K562 (cell line): ENCODE results near the gene COL5A1. TPM values are rescaled to one million over a fixed set of nuclear protein-coding genes. Genes with fewer than 3 reads are reported as not detected.

ENCODE experiments used
- microRNA-seq: library from miRNA; unstranded; fragments of <30 nt; microRNA quantifications from one replicate; pipeline ENCODE4, GENCODE V29; 2018; ENCODE audit warnings: borderline microRNAs expressed
- polyA plus RNA-seq, 8 experiments: library from polyadenylated mRNA; depleted of rRNA in 4 of 8; stranded (reverse) in 5 of 8; unstranded in 3 of 8; fragments of >200 nt; fragmentation: Nextera tagmentation in 2 of 8; fragmentation: Illumina TruSeq in 1 of 8; extraction: Ambion mirVana in 2 of 8; extraction: Trizol in 1 of 8; gene quantifications; 2 replicates each; pipeline versions ENCODE4 v1.2.1 to v1.2.3, GENCODE V29; 2011 to 2014; ENCODE audit warnings: inconsistent platforms in 1 of 8, missing spikeins in 1 of 8
- small RNA-seq: library from RNA; depleted of rRNA; stranded (forward); fragments of <200 nt; gene quantifications from one replicate; pipeline ENCODE3, GENCODE V24; 2014
- total RNA-seq, 7 experiments: library from RNA; depleted of rRNA in 6 of 7; stranded (reverse); fragments of >200 nt in 6 of 7; fragmentation: Illumina TruSeq in 2 of 7; extraction: Trizol in 2 of 7; gene quantifications; 2 replicates each; pipeline versions ENCODE4 v1.2.1 to v1.2.3, GENCODE V29; 2011 to 2021; ENCODE audit warnings: low replicate concordance in 1 of 7

The COL5A1 gene
- total and polyA plus RNA-seq, 9 of the 15 experiments (the other 6 are each of a cell fraction or from before 2014, with no cell fraction given): under 0.01 to 0.13 (median 0.04) TPM; not detected in 6

Small RNA genes lying within 50 kb of the gene (microRNA-seq; reads per million reads assigned to microRNA genes)
- gene MIR3689A: not detected
- gene MIR3689B: not detected
- not detected for gene MIR3689C
- gene MIR3689D1: not detected
- not detected for gene MIR3689D2
- not detected for gene MIR3689E
- gene MIR3689F: not detected

Small RNA genes lying within 50 kb of the gene (small RNA-seq; reads per million reads assigned to genes)
- gene AL603650.1: not detected
- not detected for gene MIR3689A
- gene MIR3689B: not detected
- gene MIR3689C: not detected
- gene MIR3689D1: not detected
- not detected for gene MIR3689D2
- gene MIR3689E: not detected
- not detected for gene MIR3689F

Other genes with a start within 250 kb of the COL5A1 start
- gene FCN2, start 239.0 kb downstream of the COL5A1 start, total RNA-seq (2014; rRNA removed): not detected in 2 replicates
- gene FCN2, start 239.0 kb downstream of the COL5A1 start, total RNA-seq (2014; rRNA removed; fragmentation: Illumina TruSeq; extraction: Trizol): not detected in 2 replicates
- not detected in 2 replicates for gene FCN2, start 239.0 kb downstream of the COL5A1 start, total RNA-seq (2015; rRNA removed; fragmentation: Illumina TruSeq; extraction: Trizol)
- not detected in 2 replicates for gene FCN2, start 239.0 kb downstream of the COL5A1 start, total RNA-seq (2021)
- not detected in 2 replicates for gene FCN2, start 239.0 kb downstream of the COL5A1 start, polyA plus RNA-seq (2011; rRNA removed)
- not detected in 2 replicates for gene FCN2, start 239.0 kb downstream of the COL5A1 start, polyA plus RNA-seq (2014; fragmentation: Illumina TruSeq; extraction: Trizol)
- gene FCN2, start 239.0 kb downstream of the COL5A1 start, polyA plus RNA-seq (2014; fragmentation: Nextera tagmentation; extraction: Ambion mirVana): not detected
- gene FCN2, start 239.0 kb downstream of the COL5A1 start, polyA plus RNA-seq (2014; rRNA removed): not detected in 2 replicates